ENCODE results near the gene RBPMS2.

RBPMS2 gene

GRCh38 chr15:64783796-64784195 lies 8.4 kb upstream of the RBPMS2 start:
- no peak for DNase-seq (ENCODE audit: low read depth, low spot score)

GRCh38 chr15:64782751-64783150 lies 7.4 kb upstream of the RBPMS2 start:
- DNase-seq (ENCODE audit: low read depth, low spot score), result no peak

- no peak for DNase-seq (ENCODE audit: low read depth, low spot score)
These were observed 5.9 kb upstream of the RBPMS2 start for GRCh38 chr15:64781299-64781698.

- DNase-seq (ENCODE audit: low read depth, low spot score), result no peak
These were observed 5.3 kb upstream of the RBPMS2 start for GRCh38 chr15:64780600-64781156.

- DNase-seq (ENCODE audit: low read depth, low spot score), result no peak
These were observed 4.2 kb upstream of the RBPMS2 start for GRCh38 chr15:64779630-64780029.

- no peak for DNase-seq (ENCODE audit: low read depth, low spot score)
These were observed 3.6 kb upstream of the RBPMS2 start for GRCh38 chr15:64779024-64779423.

- no peak for DNase-seq (ENCODE audit: low read depth, low spot score)
These were observed 1.0 kb upstream of the RBPMS2 start for GRCh38 chr15:64776402-64776786.

- peak; percentile 53 for DNase-seq (ENCODE audit: low read depth, low spot score)
These were observed 528 bp downstream of the RBPMS2 start for GRCh38 chr15:64774629-64775493.

- no peak for DNase-seq (ENCODE audit: low read depth, low spot score)
These were observed 1.3 kb downstream of the RBPMS2 start for GRCh38 chr15:64774037-64774628.

GRCh38 chr15:64773606-64774005 lies 1.8 kb downstream of the RBPMS2 start:
- no peak for DNase-seq (ENCODE audit: low read depth, low spot score)

- DNase-seq (ENCODE audit: low read depth, low spot score), result no peak
These were observed 2.4 kb downstream of the RBPMS2 start for GRCh38 chr15:64772964-64773363.

- no peak for DNase-seq (ENCODE audit: low read depth, low spot score)
These were observed 2.9 kb downstream of the RBPMS2 start for GRCh38 chr15:64772488-64772887.

GRCh38 chr15:64770626-64771025 lies 4.8 kb downstream of the RBPMS2 start:
- no peak for DNase-seq (ENCODE audit: low read depth, low spot score)

- DNase-seq (ENCODE audit: low read depth, low spot score), result no peak
These were observed 8.2 kb downstream of the RBPMS2 start for GRCh38 chr15:64767203-64767602.

GRCh38 chr15:64766058-64766457 lies 9.3 kb downstream of the RBPMS2 start:
- DNase-seq (ENCODE audit: low read depth, low spot score), result no peak

GRCh38 chr15:64763874-64764273 lies 11.5 kb downstream of the RBPMS2 start:
- DNase-seq (ENCODE audit: low read depth, low spot score), result no peak

- no peak for DNase-seq (ENCODE audit: low read depth, low spot score)
These were observed 11.9 kb downstream of the RBPMS2 start for GRCh38 chr15:64763462-64763861.

GRCh38 chr15:64763021-64763420 lies 12.4 kb downstream of the RBPMS2 start:
- DNase-seq (ENCODE audit: low read depth, low spot score), result no peak

- no peak for DNase-seq (ENCODE audit: low read depth, low spot score)
These were observed 12.8 kb downstream of the RBPMS2 start for GRCh38 chr15:64762546-64762945.

- DNase-seq (ENCODE audit: low read depth, low spot score), result no peak
These were observed 14.2 kb downstream of the RBPMS2 start for GRCh38 chr15:64761156-64761555.

GRCh38 chr15:64760056-64760455 lies 15.3 kb downstream of the RBPMS2 start:
- no peak for DNase-seq (ENCODE audit: low read depth, low spot score)

GRCh38 chr15:64755427-64755940 lies 19.9 kb downstream of the RBPMS2 start:
- no peak for DNase-seq (ENCODE audit: low read depth, low spot score)

Data from astrocyte of the hippocampus (primary cell).